Measurements from ENCODE around the gene SEMA7A.

SEMA7A gene

GRCh38 chr15:74430510-74430951, 3.2 kb downstream of the SEMA7A start:
- no peak for DNase-seq (ENCODE audit: low spot score)

- DNase-seq (ENCODE audit: low spot score), result no peak
Observed at GRCh38 chr15:74429781-74430400, 3.9 kb downstream of the SEMA7A start.

GRCh38 chr15:74428970-74429780, 4.6 kb downstream of the SEMA7A start:
- DNase-seq (ENCODE audit: low spot score), result no peak

- no peak for DNase-seq (ENCODE audit: low spot score)
Observed at GRCh38 chr15:74428442-74428787, 5.3 kb downstream of the SEMA7A start.

GRCh38 chr15:74427607-74428441, 5.9 kb downstream of the SEMA7A start:
- DNase-seq (ENCODE audit: low spot score), result no peak

- DNase-seq (ENCODE audit: low spot score), result no peak
Observed at GRCh38 chr15:74426404-74427281, 7.1 kb downstream of the SEMA7A start.

- no peak for DNase-seq (ENCODE audit: low spot score)
Observed at GRCh38 chr15:74425630-74426029, 8.1 kb downstream of the SEMA7A start.

GRCh38 chr15:74424901-74425528, 8.7 kb downstream of the SEMA7A start:
- no peak for DNase-seq (ENCODE audit: low spot score)

GRCh38 chr15:74423431-74424257, 10.1 kb downstream of the SEMA7A start:
- no peak for DNase-seq (ENCODE audit: low spot score)

- no peak for DNase-seq (ENCODE audit: low spot score)
Observed at GRCh38 chr15:74422652-74423430, 10.9 kb downstream of the SEMA7A start.

GRCh38 chr15:74422265-74422651, 11.5 kb downstream of the SEMA7A start:
- no peak for DNase-seq (ENCODE audit: low spot score)

GRCh38 chr15:74421302-74422245, 12.2 kb downstream of the SEMA7A start:
- no peak for DNase-seq (ENCODE audit: low spot score)

- no peak for DNase-seq (ENCODE audit: low spot score)
Observed at GRCh38 chr15:74420193-74420905, 13.4 kb downstream of the SEMA7A start.

GRCh38 chr15:74419432-74419831, 14.3 kb downstream of the SEMA7A start:
- DNase-seq (ENCODE audit: low spot score), result no peak

GRCh38 chr15:74418575-74419338, 15.0 kb downstream of the SEMA7A start:
- no peak for DNase-seq (ENCODE audit: low spot score)

GRCh38 chr15:74417670-74418069, 16.1 kb downstream of the SEMA7A start:
- DNase-seq (ENCODE audit: low spot score), result no peak

GRCh38 chr15:74417225-74417624, 16.5 kb downstream of the SEMA7A start:
- DNase-seq (ENCODE audit: low spot score), result no peak

All from SK-N-DZ (cell line).